A673 (cell line): ENCODE measurements around the gene NCAM2. TPM values are rescaled to one million over a fixed set of nuclear protein-coding genes. Genes with fewer than 3 reads are reported as not detected.

ENCODE experiments used
- BruUV-seq: library from RNA; stranded (reverse); fragments of 400-500 nt; replicated peaks from 2 replicates; lab custom pipeline; 2021; lab: Mats Ljungman, UMichigan
- CTCF ChIA-PET: fragments of 300-600 bp; sonication (Branson Sonifier 250); formaldehyde crosslinking; loops from one replicate; lab custom pipeline; 2022; ENCODE audit warnings: antibody characterized with exemption; lab: Charles Lee
- POLR2A ChIA-PET: fragments of 300-600 bp; sonication (Branson Sonifier 250); formaldehyde crosslinking; loops from one replicate; lab custom pipeline; 2022; ENCODE audit warnings: antibody characterized with exemption; ENCODE audit not compliant: low non-redundant PET; lab: Charles Lee
- DNase-seq: peaks from one replicate; pipeline ENCODE4 v3.0.0-alpha.2; 2015; ENCODE audit warnings: low spot score
- H3K27ac ChIP-seq: fragments of 200-600 bp; sonication (generic); 2 replicates; pipeline ENCODE4 v1.5.1; 2016; ENCODE audit warnings: mixed run types, low read depth, mild to moderate bottlenecking, mixed read lengths, antibody characterized with exemption, low read length; ENCODE audit not compliant: poor library complexity, severe bottlenecking
- H3K27me3 ChIP-seq: fragments of 200-600 bp; sonication (generic); replicated peaks from 2 replicates; pipeline ENCODE4 v1.6.1; 2017; ENCODE audit warnings: mixed run types, low read depth, mild to moderate bottlenecking, mixed read lengths, antibody characterized with exemption, low read length; ENCODE audit not compliant: insufficient read depth, poor library complexity
- H3K36me3 ChIP-seq: fragments of 200-600 bp; sonication (generic); 2 replicates; pipeline ENCODE4 v1.6.1; 2016; ENCODE audit warnings: mixed run types, mild to moderate bottlenecking, mixed read lengths, antibody characterized with exemption, low read length; ENCODE audit not compliant: insufficient read depth, poor library complexity, severe bottlenecking
- H3K4me1 ChIP-seq: fragments of 200-600 bp; sonication (generic); 2 replicates; pipeline ENCODE4 v1.6.1; 2017; ENCODE audit warnings: mixed run types, mild to moderate bottlenecking, mixed read lengths, antibody characterized with exemption, low read length; ENCODE audit not compliant: insufficient read depth, poor library complexity, severe bottlenecking
- H3K4me3 ChIP-seq: fragments of 200-600 bp; sonication (generic); 2 replicates; pipeline ENCODE4 v1.5.1; 2016; ENCODE audit warnings: low read depth, mixed run types, mild to moderate bottlenecking, mixed read lengths, low read length; ENCODE audit not compliant: poor library complexity, severe bottlenecking
- H3K9me3 ChIP-seq: fragments of 200-600 bp; sonication (generic); 2 replicates; pipeline ENCODE4 v1.6.1; 2016; ENCODE audit warnings: mixed run types, low read depth, mild to moderate bottlenecking, mixed read lengths, antibody characterized with exemption, low read length; ENCODE audit not compliant: poor library complexity, severe bottlenecking
- CTCF ChIP-seq: fragments of 300-800, 200-600 bp; sonication (generic); conservative IDR thresholded peaks from 2 replicates; pipeline ENCODE4 v1.5.1; 2017; ENCODE audit warnings: low read depth, mild to moderate bottlenecking, antibody characterized with exemption, low read length, moderate library complexity, mixed read lengths
- EZH2 ChIP-seq: fragments of 200-600 bp; sonication (generic); IDR thresholded peaks from 2 replicates; pipeline ENCODE4 v1.6.1; 2017; ENCODE audit warnings: borderline replicate concordance, low read depth, mild to moderate bottlenecking, mixed read lengths, antibody characterized with exemption, low read length; ENCODE audit not compliant: poor library complexity, severe bottlenecking
- intact Hi-C: fragments of 100-400 bp; cut with micrococcal nuclease; formaldehyde crosslinking; loops from one replicate; pipeline ENCODE4 v1.10.0; 2022; ENCODE audit not compliant: unreplicated experiment
- total RNA-seq: library from RNA; stranded (reverse); gene quantifications from 2 replicates; pipeline ENCODE4 v1.2.3, GENCODE V29; 2021

NCAM2 gene
- total RNA-seq, 1 experiment from 2014 or later, result 38.2 TPM

GRCh38 chr21:21162786-21163185 is 164.6 kb downstream of the NCAM2 start:
- no peak overlapping the region for H3K4me3 ChIP-seq
- H3K36me3 ChIP-seq, result no peaks in the 10 kb centered on the region
- H3K4me1 ChIP-seq, result peaks cover 11% of the 10 kb centered on the region
- TF ChIP-seq CTCF, result no peak
- TF ChIP-seq EZH2, result no peak
- intact Hi-C loops, result loop anchor here (5.0 kb wide), 3 partner anchors 70 to 525 kb away; no protein-coding TSS in a partner anchor
- peaks cover 5% of the 10 kb centered on the region for H3K9me3 ChIP-seq
- CTCF ChIA-PET, result no interaction called here
- H3K27me3 ChIP-seq, result no peaks in the 10 kb centered on the region
- POLR2A ChIA-PET, result no interaction called here
- no peak for DNase-seq
- peak overlapping the region; percentile 18 for H3K27ac ChIP-seq
- no TSS peak for BruUV-seq

GRCh38 chr21:21163904-21164303 is 165.7 kb downstream of the NCAM2 start:
- Histone ChIP-seq H3K9me3 (peaks cover 10% of the 10 kb centered on the region), H3K27me3 (no peaks in the 10 kb centered on the region), H3K36me3 (no peaks in the 10 kb centered on the region), H3K4me1 (peaks cover 11% of the 10 kb centered on the region), H3K27ac (no peak overlapping the region), H3K4me3 (no peak overlapping the region)
- CTCF ChIA-PET, result no interaction called here
- no TSS peak for BruUV-seq
- TF ChIP-seq CTCF, result peak; percentile 72
- no peak for TF ChIP-seq EZH2
- POLR2A ChIA-PET, result no interaction called here
- peak; percentile 81 for DNase-seq
- intact Hi-C loops, result loop anchor here (5.0 kb wide), 3 partner anchors 68 to 523 kb away; no protein-coding TSS in a partner anchor

GRCh38 chr21:21165063-21165645 is 166.9 kb downstream of the NCAM2 start:
- intact Hi-C loops, result no loop called here
- CTCF ChIA-PET, result interaction anchor here (0.7 kb wide), 1 partner anchor 1519 kb away, joined by 4 read pairs; no protein-coding TSS in a partner anchor

More at GRCh38 chr21:21165063-21165645, 166.9 kb downstream of the NCAM2 start:
- H3K4me3 ChIP-seq, result no peak overlapping the region
- no peaks in the 10 kb centered on the region for H3K27me3 ChIP-seq
- peaks cover 10% of the 10 kb centered on the region for H3K9me3 ChIP-seq
- POLR2A ChIA-PET, result no interaction called here
- BruUV-seq, result no TSS peak
- TF ChIP-seq EZH2 (no peak), CTCF (no peak)
- no peak for DNase-seq
- no peaks in the 10 kb centered on the region for H3K36me3 ChIP-seq
- H3K4me1 ChIP-seq, result peaks cover 11% of the 10 kb centered on the region
- no peak overlapping the region for H3K27ac ChIP-seq
